Neural progenitor cell (in vitro differentiated cells): ENCODE data around the gene SLFNL1. TPM values are rescaled to one million over a fixed set of nuclear protein-coding genes. Genes with fewer than 3 reads are reported as not detected.

Experiments used
- DNase-seq: peaks from one replicate; pipeline ENCODE4 v3.0.0-alpha.2; 2016; ENCODE audit warnings: low spot score
- H2AFZ ChIP-seq: fragments of 200-600 bp; sonication (generic); replicated peaks from 2 replicates; pipeline ENCODE4 v1.6.1; 2016; ENCODE audit warnings: antibody characterized with exemption
- H3F3A ChIP-seq: fragments of 200-600 bp; sonication (generic); 2 replicates; pipeline ENCODE4 v1.6.1; 2016; ENCODE audit warnings: antibody characterized with exemption, low read depth
- H3K27ac ChIP-seq: fragments of 200-600 bp; sonication (generic); 2 replicates; pipeline ENCODE4 v1.5.1; 2016; ENCODE audit warnings: mild to moderate bottlenecking
- H3K27me3 ChIP-seq: fragments of 200-600 bp; sonication (generic); 2 replicates; pipeline ENCODE4 v1.6.1; 2016; ENCODE audit warnings: mild to moderate bottlenecking, moderate library complexity
- H3K36me3 ChIP-seq: fragments of 200-600 bp; sonication (generic); 2 replicates; pipeline ENCODE4 v1.5.1; 2016
- H3K4me1 ChIP-seq: fragments of 200-600 bp; sonication (generic); 2 replicates; pipeline ENCODE4 v1.6.1; 2016; ENCODE audit warnings: mixed run types
- H3K4me2 ChIP-seq: fragments of 200-600 bp; sonication (generic); 2 replicates; pipeline ENCODE4 v1.6.1; 2016
- H3K4me3 ChIP-seq: fragments of 200-600 bp; sonication (generic); 2 replicates; pipeline ENCODE4 v1.5.1; 2016
- H3K79me2 ChIP-seq: fragments of 200-600 bp; sonication (generic); 2 replicates; pipeline ENCODE4 v1.6.1; 2016; ENCODE audit warnings: low read depth
- H3K9ac ChIP-seq: fragments of 200-600 bp; sonication (generic); 2 replicates; pipeline ENCODE4 v1.6.1; 2016
- H3K9me3 ChIP-seq: fragments of 200-600 bp; sonication (generic); 2 replicates; pipeline ENCODE4 v1.5.1; 2016; ENCODE audit warnings: low read depth
- H4K20me1 ChIP-seq: fragments of 200-600 bp; sonication (generic); 2 replicates; pipeline ENCODE4 v1.6.1; 2016; ENCODE audit warnings: low read depth
- H3K27ac Mint-ChIP-seq: 3 replicates; pipeline ENCODE4 v1.8.0; 2021; ENCODE audit warnings: mixed read lengths
- H3K27me3 Mint-ChIP-seq: 2 replicates; pipeline ENCODE4 v1.8.0; 2022; ENCODE audit warnings: low read depth, mild to moderate bottlenecking, inconsistent platforms, moderate library complexity, mixed read lengths; ENCODE audit not compliant: insufficient read depth
- H3K36me3 Mint-ChIP-seq: 3 replicates; pipeline ENCODE4 v1.8.0; 2021; ENCODE audit warnings: mixed read lengths
- H3K4me1 Mint-ChIP-seq: 3 replicates; pipeline ENCODE4 v1.8.0; 2021; ENCODE audit warnings: mixed read lengths
- H3K4me3 Mint-ChIP-seq: 3 replicates; pipeline ENCODE4 v1.8.0; 2021; ENCODE audit warnings: mild to moderate bottlenecking, moderate library complexity, mixed read lengths
- H3K9me3 Mint-ChIP-seq: 3 replicates; pipeline ENCODE4 v1.8.0; 2020; ENCODE audit warnings: mixed read lengths
- EZH2 ChIP-seq: fragments of 200-600 bp; sonication (generic); IDR thresholded peaks from 2 replicates; pipeline ENCODE4 v1.6.1; 2017; ENCODE audit warnings: antibody characterized with exemption, mild to moderate bottlenecking, moderate library complexity
- EZH2phosphoT487 ChIP-seq: fragments of 200-600 bp; sonication (generic); IDR thresholded peaks from 2 replicates; pipeline ENCODE4 v1.6.1; 2017; ENCODE audit warnings: antibody characterized with exemption
- total RNA-seq: library from RNA; depleted of rRNA; stranded (reverse); fragments of >200 nt; gene quantifications from 2 replicates; pipeline ENCODE4 v1.2.3, GENCODE V29; 2015; ENCODE audit warnings: low replicate concordance
- TF ChIP-seq, protein P1 (sequence below): fragments of 200-600 bp; sonication (generic); IDR thresholded peaks from 2 replicates; pipeline ENCODE4 v1.5.1; 2017; ENCODE audit warnings: antibody characterized with exemption, mild to moderate bottlenecking

Gene SLFNL1
- total RNA-seq, 1 donor from 2014 or later = not detected

DNA sequence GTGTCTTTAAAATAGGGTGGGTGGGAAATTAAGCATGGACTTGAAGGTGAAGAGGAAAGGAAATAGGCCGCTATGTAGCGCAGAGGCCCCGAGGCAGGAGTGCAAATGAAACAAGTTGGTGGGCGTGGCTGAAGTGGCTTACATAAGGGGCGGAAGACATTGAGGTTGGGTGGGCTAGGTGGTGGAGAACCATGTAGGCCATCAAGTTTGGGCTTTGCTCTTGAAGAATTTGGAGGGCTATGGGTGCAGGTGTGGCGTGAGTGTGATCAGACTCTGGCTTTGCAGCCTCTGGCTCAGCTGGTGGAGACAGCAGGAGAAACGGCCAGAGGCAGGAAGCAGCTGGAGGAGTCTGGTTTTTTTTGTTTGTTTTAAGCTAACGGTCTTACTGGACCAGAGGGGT, 6.7 kb downstream of the SLFNL1 start:
- Mint-ChIP-seq H3K9me3 (no peaks in the 10 kb centered on the region), H3K4me3 (no peak overlapping the region), H3K27ac (no peak overlapping the region), H3K27me3 (peaks cover 5% of the 10 kb centered on the region), H3K4me1 (no peaks in the 10 kb centered on the region), H3K36me3 (peaks cover 32% of the 10 kb centered on the region)
- no peak for DNase-seq
- Histone ChIP-seq H3K79me2 (no peaks in the 10 kb centered on the region), H3K4me1 (no peaks in the 10 kb centered on the region), H4K20me1 (no peaks in the 10 kb centered on the region), H3K9ac (no peak overlapping the region), H3K27ac (no peak overlapping the region), H3K9me3 (no peaks in the 10 kb centered on the region), H3K36me3 (no peaks in the 10 kb centered on the region), H3K4me2 (no peak overlapping the region), H3F3A (peaks cover 3% of the 10 kb centered on the region), H3K27me3 (no peaks in the 10 kb centered on the region), H3K4me3 (no peak overlapping the region), H2AFZ (no peak overlapping the region)
- no peak for TF ChIP-seq EZH2phosphoT487
- TF ChIP-seq EZH2 = no peak
- TF ChIP-seq, protein P1, sequence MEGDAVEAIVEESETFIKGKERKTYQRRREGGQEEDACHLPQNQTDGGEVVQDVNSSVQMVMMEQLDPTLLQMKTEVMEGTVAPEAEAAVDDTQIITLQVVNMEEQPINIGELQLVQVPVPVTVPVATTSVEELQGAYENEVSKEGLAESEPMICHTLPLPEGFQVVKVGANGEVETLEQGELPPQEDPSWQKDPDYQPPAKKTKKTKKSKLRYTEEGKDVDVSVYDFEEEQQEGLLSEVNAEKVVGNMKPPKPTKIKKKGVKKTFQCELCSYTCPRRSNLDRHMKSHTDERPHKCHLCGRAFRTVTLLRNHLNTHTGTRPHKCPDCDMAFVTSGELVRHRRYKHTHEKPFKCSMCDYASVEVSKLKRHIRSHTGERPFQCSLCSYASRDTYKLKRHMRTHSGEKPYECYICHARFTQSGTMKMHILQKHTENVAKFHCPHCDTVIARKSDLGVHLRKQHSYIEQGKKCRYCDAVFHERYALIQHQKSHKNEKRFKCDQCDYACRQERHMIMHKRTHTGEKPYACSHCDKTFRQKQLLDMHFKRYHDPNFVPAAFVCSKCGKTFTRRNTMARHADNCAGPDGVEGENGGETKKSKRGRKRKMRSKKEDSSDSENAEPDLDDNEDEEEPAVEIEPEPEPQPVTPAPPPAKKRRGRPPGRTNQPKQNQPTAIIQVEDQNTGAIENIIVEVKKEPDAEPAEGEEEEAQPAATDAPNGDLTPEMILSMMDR = no peak

GRCh38 chr1:41013796-41014195, 7.7 kb downstream of the SLFNL1 start:
- no peaks in the 10 kb centered on the region for H3K36me3 ChIP-seq
- Mint-ChIP-seq H3K27me3 (peaks cover 3% of the 10 kb centered on the region), H3K36me3 (peaks cover 27% of the 10 kb centered on the region), H3K4me1 (no peaks in the 10 kb centered on the region), H3K27ac (no peak overlapping the region), H3K4me3 (no peak overlapping the region), H3K9me3 (no peaks in the 10 kb centered on the region)
- H4K20me1 ChIP-seq = no peaks in the 10 kb centered on the region
- H3K4me1 ChIP-seq = no peaks in the 10 kb centered on the region
- H3K9ac ChIP-seq = no peak overlapping the region
- no peak overlapping the region for H3K4me2 ChIP-seq
- H3K9me3 ChIP-seq = no peaks in the 10 kb centered on the region
- H3F3A ChIP-seq = no peaks in the 10 kb centered on the region
- H3K79me2 ChIP-seq = no peaks in the 10 kb centered on the region
- no peak overlapping the region for H3K27ac ChIP-seq
- TF ChIP-seq, protein P1 = no peak
- no peak for TF ChIP-seq EZH2phosphoT487
- TF ChIP-seq EZH2 = no peak
- no peaks in the 10 kb centered on the region for H3K27me3 ChIP-seq
- no peak overlapping the region for H3K4me3 ChIP-seq
- no peak for DNase-seq
- H2AFZ ChIP-seq = no peak overlapping the region

DNA sequence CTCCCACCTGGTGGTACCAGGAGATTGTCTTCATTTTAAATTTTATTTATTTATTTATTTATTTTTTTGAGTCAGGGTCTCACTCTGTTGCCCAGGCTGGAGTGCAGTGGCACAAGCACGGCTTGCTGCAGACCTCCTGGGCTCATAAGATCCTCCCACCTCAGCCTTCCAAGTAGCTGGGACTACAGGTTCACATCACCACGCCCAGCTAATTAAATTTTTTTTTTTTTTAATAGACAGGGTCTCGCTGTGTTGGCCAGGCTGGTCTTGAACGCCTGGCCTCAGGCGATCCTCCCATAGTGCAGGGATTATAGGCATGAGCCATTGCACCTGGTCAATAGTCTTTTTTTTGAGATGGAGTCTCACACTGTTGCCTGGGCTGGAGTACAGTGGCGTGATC, 8.5 kb downstream of the SLFNL1 start:
- TF ChIP-seq, protein P1 = no peak
- no peak for TF ChIP-seq EZH2phosphoT487
- TF ChIP-seq EZH2 = no peak
- H3K9ac ChIP-seq = no peak overlapping the region
- H3K4me3 Mint-ChIP-seq = no peak overlapping the region
- H4K20me1 ChIP-seq = no peaks in the 10 kb centered on the region
- no peaks in the 10 kb centered on the region for H3K9me3 ChIP-seq
- no peak overlapping the region for H3K27ac ChIP-seq
- H3K4me1 ChIP-seq = no peaks in the 10 kb centered on the region
- H3K27ac Mint-ChIP-seq = no peak overlapping the region
- no peaks in the 10 kb centered on the region for H3F3A ChIP-seq
- H3K79me2 ChIP-seq = no peaks in the 10 kb centered on the region
- H3K9me3 Mint-ChIP-seq = no peaks in the 10 kb centered on the region
- no peaks in the 10 kb centered on the region for H3K27me3 Mint-ChIP-seq
- no peak overlapping the region for H2AFZ ChIP-seq
- peaks cover 31% of the 10 kb centered on the region for H3K36me3 Mint-ChIP-seq
- no peaks in the 10 kb centered on the region for H3K36me3 ChIP-seq
- H3K4me3 ChIP-seq = no peak overlapping the region
- no peak for DNase-seq
- no peak overlapping the region for H3K4me2 ChIP-seq
- H3K27me3 ChIP-seq = no peaks in the 10 kb centered on the region
- H3K4me1 Mint-ChIP-seq = no peaks in the 10 kb centered on the region

- Histone ChIP-seq H3K27ac (no peak overlapping the region), H3F3A (no peaks in the 10 kb centered on the region), H3K4me2 (no peak overlapping the region), H2AFZ (no peak overlapping the region), H3K9ac (no peak overlapping the region), H3K9me3 (no peaks in the 10 kb centered on the region), H3K4me1 (no peaks in the 10 kb centered on the region), H3K4me3 (no peak overlapping the region), H4K20me1 (no peaks in the 10 kb centered on the region), H3K36me3 (no peaks in the 10 kb centered on the region), H3K27me3 (no peaks in the 10 kb centered on the region), H3K79me2 (no peaks in the 10 kb centered on the region)
- DNase-seq = no peak
- H3K27me3 Mint-ChIP-seq = no peaks in the 10 kb centered on the region
- no peaks in the 10 kb centered on the region for H3K4me1 Mint-ChIP-seq
- H3K27ac Mint-ChIP-seq = no peak overlapping the region
- no peak overlapping the region for H3K4me3 Mint-ChIP-seq
- TF ChIP-seq, protein P1 = no peak
- no peak for TF ChIP-seq EZH2
- no peak for TF ChIP-seq EZH2phosphoT487
- H3K36me3 Mint-ChIP-seq = peaks cover 42% of the 10 kb centered on the region
- no peaks in the 10 kb centered on the region for H3K9me3 Mint-ChIP-seq
Observed at GRCh38 chr1:41010345-41010744, 11.2 kb downstream of the SLFNL1 start.
